Measurements from ENCODE around the gene CYP27A1. TPM values are rescaled to one million over a fixed set of nuclear protein-coding genes. Genes with fewer than 3 reads are reported as not detected.

Gene CYP27A1
- total RNA-seq, 1 experiment from 2014 or later: 1.2 TPM

- peaks cover 2% of the 10 kb centered on the region for H3K27me3 ChIP-seq (replicated peaks; ENCODE audit: insufficient read depth, low read depth, low read length, poor library complexity)
- no peak overlapping the region for H3K4me3 ChIP-seq (ENCODE audit: low read depth, low read length, poor library complexity, severe bottlenecking)
- H3K4me1 ChIP-seq (ENCODE audit: insufficient read depth, low read length, poor library complexity, severe bottlenecking): peaks cover 5% of the 10 kb centered on the region
- TF ChIP-seq EZH2 (IDR thresholded peaks at IDR 0.05; ENCODE audit: borderline replicate concordance, low read depth, low read length, poor library complexity, severe bottlenecking): no peak
- TF ChIP-seq, protein P1, sequence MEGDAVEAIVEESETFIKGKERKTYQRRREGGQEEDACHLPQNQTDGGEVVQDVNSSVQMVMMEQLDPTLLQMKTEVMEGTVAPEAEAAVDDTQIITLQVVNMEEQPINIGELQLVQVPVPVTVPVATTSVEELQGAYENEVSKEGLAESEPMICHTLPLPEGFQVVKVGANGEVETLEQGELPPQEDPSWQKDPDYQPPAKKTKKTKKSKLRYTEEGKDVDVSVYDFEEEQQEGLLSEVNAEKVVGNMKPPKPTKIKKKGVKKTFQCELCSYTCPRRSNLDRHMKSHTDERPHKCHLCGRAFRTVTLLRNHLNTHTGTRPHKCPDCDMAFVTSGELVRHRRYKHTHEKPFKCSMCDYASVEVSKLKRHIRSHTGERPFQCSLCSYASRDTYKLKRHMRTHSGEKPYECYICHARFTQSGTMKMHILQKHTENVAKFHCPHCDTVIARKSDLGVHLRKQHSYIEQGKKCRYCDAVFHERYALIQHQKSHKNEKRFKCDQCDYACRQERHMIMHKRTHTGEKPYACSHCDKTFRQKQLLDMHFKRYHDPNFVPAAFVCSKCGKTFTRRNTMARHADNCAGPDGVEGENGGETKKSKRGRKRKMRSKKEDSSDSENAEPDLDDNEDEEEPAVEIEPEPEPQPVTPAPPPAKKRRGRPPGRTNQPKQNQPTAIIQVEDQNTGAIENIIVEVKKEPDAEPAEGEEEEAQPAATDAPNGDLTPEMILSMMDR (conservative IDR thresholded peaks at IDR 0.05; ENCODE audit: low read depth, low read length): peak; percentile 82
- H3K9me3 ChIP-seq (ENCODE audit: low read depth, low read length, poor library complexity, severe bottlenecking): no peaks in the 10 kb centered on the region
- intact Hi-C loops (cut with micrococcal nuclease; ENCODE audit: unreplicated experiment): loop anchor here (2.0 to 10.0 kb wide), 4 partner anchors 46 to 442 kb away; no protein-coding TSS in a partner anchor
- no TSS peak for BruUV-seq (replicated peaks)
- no peaks in the 10 kb centered on the region for H3K36me3 ChIP-seq (ENCODE audit: insufficient read depth, low read length, poor library complexity, severe bottlenecking)
- CTCF ChIA-PET: interaction anchor here (0.8 kb wide), 1 partner anchor 302 kb away, joined by 3 read pairs; no protein-coding TSS in a partner anchor
- no peak overlapping the region for H3K27ac ChIP-seq (ENCODE audit: low read depth, low read length, poor library complexity, severe bottlenecking)
- POLR2A ChIA-PET (ENCODE audit: low non-redundant PET): no interaction called here
- peak; percentile 77 for DNase-seq (ENCODE audit: low spot score)
Measured at GRCh38 chr2:218852911-218853667, 71.1 kb downstream of the CYP27A1 start.

GRCh38 chr2:218853766-218854165, 71.8 kb downstream of the CYP27A1 start:
- intact Hi-C loops (cut with micrococcal nuclease; ENCODE audit: unreplicated experiment): loop anchor here (2.0 to 10.0 kb wide), 4 partner anchors 45 to 441 kb away; no protein-coding TSS in a partner anchor

DNA sequence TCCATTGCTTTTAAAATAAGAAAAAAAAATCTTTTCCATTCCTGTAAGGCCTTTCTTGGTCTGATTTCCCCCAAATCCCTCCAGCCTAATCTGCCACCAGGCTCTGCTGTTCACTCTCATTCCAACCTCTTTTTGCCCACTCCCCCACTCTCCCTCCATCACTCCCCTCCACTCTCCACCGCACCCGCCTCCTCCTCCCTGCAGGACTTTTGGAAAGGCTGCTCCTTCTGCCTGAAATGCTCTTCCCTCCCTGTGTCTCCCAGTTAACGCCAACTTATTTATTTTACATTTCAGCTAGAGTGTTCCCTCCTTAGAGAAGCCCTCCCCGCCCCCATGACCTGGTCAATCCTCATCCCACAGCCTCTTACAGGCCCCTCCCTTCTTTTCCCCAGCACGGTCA, 72.9 kb downstream of the CYP27A1 start:
- H3K27ac ChIP-seq (ENCODE audit: low read depth, low read length, poor library complexity, severe bottlenecking): no peak overlapping the region
- no TSS peak for BruUV-seq (replicated peaks)
- DNase-seq (ENCODE audit: low spot score): no peak
- peaks cover 5% of the 10 kb centered on the region for H3K4me1 ChIP-seq (ENCODE audit: insufficient read depth, low read length, poor library complexity, severe bottlenecking)
- CTCF ChIA-PET: no interaction called here
- no peak overlapping the region for H3K4me3 ChIP-seq (ENCODE audit: low read depth, low read length, poor library complexity, severe bottlenecking)
- no peaks in the 10 kb centered on the region for H3K36me3 ChIP-seq (ENCODE audit: insufficient read depth, low read length, poor library complexity, severe bottlenecking)
- H3K27me3 ChIP-seq (replicated peaks; ENCODE audit: insufficient read depth, low read depth, low read length, poor library complexity): peaks cover 16% of the 10 kb centered on the region
- no peak for TF ChIP-seq EZH2 (IDR thresholded peaks at IDR 0.05; ENCODE audit: borderline replicate concordance, low read depth, low read length, poor library complexity, severe bottlenecking)
- TF ChIP-seq, protein P1 (conservative IDR thresholded peaks at IDR 0.05; ENCODE audit: low read depth, low read length): no peak
- POLR2A ChIA-PET (ENCODE audit: low non-redundant PET): no interaction called here
- intact Hi-C loops (cut with micrococcal nuclease; ENCODE audit: unreplicated experiment): loop anchor here (5.0 to 10.0 kb wide), 3 partner anchors 127 to 440 kb away; no protein-coding TSS in a partner anchor
- H3K9me3 ChIP-seq (ENCODE audit: low read depth, low read length, poor library complexity, severe bottlenecking): no peaks in the 10 kb centered on the region

More at GRCh38 chr2:218853766-218854165, 71.8 kb downstream of the CYP27A1 start:
- no peak overlapping the region for H3K27ac ChIP-seq (ENCODE audit: low read depth, low read length, poor library complexity, severe bottlenecking)
- H3K4me3 ChIP-seq (ENCODE audit: low read depth, low read length, poor library complexity, severe bottlenecking): no peak overlapping the region
- TF ChIP-seq, protein P1 (conservative IDR thresholded peaks at IDR 0.05; ENCODE audit: low read depth, low read length): no peak
- no peak for TF ChIP-seq EZH2 (IDR thresholded peaks at IDR 0.05; ENCODE audit: borderline replicate concordance, low read depth, low read length, poor library complexity, severe bottlenecking)
- BruUV-seq (replicated peaks): no TSS peak
- peaks cover 9% of the 10 kb centered on the region for H3K27me3 ChIP-seq (replicated peaks; ENCODE audit: insufficient read depth, low read depth, low read length, poor library complexity)
- H3K9me3 ChIP-seq (ENCODE audit: low read depth, low read length, poor library complexity, severe bottlenecking): no peaks in the 10 kb centered on the region
- DNase-seq (ENCODE audit: low spot score): no peak
- H3K36me3 ChIP-seq (ENCODE audit: insufficient read depth, low read length, poor library complexity, severe bottlenecking): no peaks in the 10 kb centered on the region
- POLR2A ChIA-PET (ENCODE audit: low non-redundant PET): no interaction called here
- H3K4me1 ChIP-seq (ENCODE audit: insufficient read depth, low read length, poor library complexity, severe bottlenecking): peaks cover 5% of the 10 kb centered on the region
- CTCF ChIA-PET: no interaction called here

Measured in A673 (cell line).